Amniotic stem cell (primary cell): ENCODE results near the gene C20orf204.

Experiments
- DNase-seq: peaks from one replicate; lab custom pipeline; 2025; lab: John Stamatoyannopoulos, UW

The C20orf204 gene

DNA sequence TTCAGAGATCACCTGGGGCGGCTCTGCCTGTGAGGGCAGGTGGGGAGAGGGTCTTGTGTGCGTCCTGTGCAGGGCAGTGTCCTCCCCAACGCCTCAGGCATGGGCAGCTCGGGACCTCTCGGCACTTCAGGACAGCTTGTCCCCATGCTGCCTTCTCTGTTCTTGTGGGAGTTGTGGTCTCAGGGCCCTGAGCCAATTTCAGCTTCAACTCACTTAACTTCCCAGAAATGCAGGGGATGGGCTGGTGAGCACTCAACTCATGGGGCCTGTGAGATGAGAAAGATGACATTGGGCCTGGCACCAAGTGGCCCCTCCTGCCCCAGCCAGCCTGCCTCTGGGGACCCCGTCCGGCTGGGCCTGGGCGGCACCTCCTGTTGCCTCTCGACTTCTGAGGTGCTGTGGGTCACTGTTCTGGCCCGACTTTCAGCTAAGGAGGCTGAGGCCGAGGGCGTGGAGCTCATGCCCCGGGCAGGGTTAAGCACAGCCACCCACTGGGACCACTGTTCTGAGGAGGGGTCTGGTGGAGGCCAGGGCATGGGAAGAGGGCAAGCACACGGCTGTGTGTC, 36.6 kb downstream of the C20orf204 start:
- no peak for DNase-seq

DNA sequence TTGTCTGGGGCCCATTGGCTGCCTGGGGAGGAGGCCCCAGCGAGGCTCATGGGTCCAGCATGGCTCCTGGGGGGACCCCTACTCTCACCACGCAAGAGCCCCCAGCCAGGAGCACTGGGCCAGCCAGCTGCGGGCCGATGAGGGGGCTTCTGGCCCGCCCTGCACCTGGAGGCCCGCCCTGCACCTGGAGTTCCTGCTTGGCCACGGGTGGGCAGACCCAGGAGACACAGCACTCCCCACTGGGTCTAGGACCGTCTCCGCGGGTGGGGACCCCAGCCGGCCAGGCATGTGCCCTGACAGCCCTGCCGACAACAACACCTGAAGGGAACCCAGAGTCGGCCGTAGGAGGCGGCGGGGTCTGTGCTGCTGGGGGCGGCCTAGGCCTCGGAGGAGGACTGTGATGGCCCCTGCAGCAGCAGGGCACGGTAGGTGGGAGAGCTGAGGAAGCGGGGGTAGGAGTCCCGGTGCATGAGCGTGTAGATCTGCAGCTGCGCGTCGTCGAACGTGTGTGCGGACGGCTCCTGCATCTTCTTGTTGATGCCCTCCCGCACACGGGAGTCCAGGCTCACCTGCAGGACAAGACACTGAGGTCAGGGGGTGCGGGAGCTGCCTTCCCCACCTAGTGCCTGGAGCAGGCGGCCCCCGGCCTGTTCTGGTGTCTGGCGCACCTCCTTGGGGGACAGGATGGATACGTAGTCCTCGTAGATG, 37.6 kb downstream of the C20orf204 start:
- DNase-seq: no peak

DNA sequence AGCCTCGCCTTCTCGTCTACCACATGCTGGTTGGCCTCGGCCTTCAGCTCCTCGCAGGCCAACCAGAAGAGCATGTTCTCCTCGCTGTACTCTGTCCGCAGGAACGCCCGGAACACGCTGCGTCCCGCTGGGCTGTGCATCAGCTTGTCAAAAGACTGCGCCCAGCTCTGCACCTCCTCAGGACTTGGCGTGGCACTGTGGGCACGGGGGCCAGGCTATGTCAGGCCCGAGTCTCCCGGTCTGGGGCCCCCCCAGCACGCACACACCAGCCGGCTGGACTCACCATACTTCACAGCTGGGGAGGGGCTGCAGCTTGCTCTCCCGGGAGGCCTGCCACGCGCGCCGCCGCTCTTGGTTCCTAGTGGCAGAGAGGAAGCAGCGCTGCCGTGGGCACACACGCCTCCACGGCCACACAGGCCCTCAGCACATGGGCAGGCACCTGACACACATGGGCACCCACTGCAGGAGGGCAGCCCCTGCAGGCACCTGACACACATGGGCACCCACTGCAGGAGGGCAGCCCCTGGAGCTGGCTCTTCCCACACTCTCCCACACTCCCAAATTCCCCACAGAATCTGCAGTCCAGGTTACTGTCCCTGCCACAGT, 38.3 kb downstream of the C20orf204 start:
- DNase-seq: no peak

DNA sequence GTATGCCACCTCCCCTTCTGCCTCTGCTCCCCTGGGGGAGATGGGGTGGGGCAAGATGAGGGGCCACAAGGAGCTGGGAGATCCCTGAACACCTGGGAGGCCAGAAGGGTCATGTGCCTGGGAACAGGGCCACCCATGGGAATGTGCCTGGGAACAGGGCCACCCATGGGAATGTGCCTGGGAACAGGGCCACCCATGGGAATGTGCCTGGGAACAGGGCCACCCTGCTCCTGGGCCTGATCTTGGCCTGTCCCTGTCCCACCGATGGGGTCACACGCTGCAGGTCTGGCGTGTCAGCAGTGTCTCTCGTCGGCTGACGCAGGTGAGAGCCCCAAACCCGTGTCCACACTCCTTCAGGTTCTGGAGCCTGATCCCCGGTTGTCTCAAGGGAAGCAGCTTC, 39.0 kb downstream of the C20orf204 start:
- DNase-seq: no peak

DNA sequence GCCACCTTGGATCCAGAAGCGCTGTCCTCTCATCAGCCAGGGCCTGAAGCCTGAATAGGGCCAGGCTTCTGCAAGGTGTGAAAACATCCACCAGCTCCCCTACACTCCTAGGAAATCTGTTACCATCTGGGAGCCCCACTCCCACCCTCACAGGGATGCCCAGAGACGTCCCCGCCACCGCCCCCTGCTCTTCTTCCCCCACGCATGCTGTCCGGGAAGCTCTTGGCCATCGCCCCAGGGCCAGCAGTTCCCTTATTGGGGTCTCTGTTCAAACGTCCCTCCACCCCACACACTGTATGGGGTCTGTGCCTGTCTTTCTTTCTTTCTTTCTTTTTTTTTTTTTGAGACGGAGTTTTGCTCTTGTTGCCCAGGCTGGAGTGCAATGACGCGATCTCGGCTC, 39.6 kb downstream of the C20orf204 start:
- DNase-seq: no peak

DNA sequence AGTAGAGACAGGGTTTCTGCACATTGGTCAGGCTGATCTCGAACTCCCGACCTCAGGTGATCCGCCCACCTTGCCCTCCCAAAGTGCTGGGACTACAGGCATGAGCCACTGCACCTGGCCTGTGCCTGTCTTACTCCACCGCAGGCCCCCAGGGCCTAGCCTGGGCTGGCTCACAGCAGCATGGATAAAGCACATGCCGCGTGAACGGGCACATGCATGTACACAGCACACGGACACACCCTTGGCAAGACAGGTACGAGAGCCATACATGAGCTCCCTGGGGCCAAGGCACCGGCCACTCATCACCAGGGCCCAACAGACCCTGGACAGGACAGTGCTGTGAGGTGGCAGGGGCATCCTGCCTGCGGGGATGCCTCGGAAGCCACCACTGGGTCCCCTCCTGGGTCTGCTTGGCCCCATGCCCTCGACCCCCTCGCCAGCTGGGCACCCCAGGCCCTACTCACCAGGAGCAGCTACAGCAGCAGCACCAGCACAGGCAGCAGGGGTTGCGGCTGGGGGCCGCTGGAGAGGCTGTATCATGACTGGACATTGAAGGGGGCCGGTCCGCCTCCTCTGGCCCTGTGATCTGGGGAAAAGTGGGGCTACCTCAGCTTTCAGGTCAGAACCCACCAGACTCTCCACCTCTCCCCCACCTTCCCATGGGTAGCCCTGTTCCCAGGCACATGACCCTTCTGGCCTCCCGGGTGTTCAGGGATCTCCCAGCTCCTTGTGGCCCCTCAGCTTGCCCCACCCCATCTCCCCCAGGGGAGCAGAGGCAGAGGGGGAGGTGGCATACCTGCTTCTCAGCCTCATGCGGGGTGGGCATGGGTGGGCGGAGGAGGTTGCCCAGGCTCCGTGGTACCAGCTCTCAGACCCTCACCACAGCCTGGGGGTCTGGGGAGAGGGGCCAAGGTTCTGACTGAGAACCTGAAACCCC, 40.3 kb downstream of the C20orf204 start:
- no peak for DNase-seq

GRCh38 chr20:64077094-64077493, 41.1 kb downstream of the C20orf204 start:
- DNase-seq: no peak

DNA sequence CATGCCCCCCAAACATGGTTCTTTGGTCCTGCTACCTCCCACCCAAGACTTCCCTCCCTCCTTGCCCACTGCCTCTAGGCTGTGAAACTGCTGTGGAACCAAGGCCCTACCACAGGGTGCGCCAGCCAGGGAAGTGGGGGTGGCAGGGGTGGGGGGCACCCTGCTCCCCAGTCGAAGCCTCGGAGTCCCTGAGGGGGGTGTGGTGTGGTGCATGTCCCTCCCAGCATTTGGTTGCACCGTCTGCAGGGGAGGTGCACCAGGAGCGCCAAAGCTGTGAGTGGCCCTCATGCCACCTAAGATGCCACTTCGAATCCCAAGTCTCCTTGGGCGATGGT, 41.5 kb downstream of the C20orf204 start:
- no peak for DNase-seq

GRCh38 chr20:64077876-64078551, 42.0 kb downstream of the C20orf204 start:
- DNase-seq: no peak

DNA sequence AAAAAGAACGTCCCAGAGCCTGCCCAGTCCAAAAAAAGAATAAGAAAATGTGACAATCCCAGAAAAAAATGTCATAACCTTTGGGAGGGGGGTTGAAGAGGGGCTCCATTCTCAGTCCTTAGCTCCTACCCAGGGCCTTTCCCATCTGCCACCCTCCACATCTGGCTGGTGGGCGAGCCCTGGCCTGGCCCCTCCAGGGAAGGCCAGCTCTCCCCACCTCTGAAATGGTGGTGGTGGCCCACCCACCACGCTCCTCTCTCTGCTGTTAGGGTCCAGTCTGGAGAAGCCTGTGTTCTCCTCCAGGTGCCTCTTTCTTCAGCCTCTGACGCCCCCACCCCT, 42.9 kb downstream of the C20orf204 start:
- no peak for DNase-seq

DNA sequence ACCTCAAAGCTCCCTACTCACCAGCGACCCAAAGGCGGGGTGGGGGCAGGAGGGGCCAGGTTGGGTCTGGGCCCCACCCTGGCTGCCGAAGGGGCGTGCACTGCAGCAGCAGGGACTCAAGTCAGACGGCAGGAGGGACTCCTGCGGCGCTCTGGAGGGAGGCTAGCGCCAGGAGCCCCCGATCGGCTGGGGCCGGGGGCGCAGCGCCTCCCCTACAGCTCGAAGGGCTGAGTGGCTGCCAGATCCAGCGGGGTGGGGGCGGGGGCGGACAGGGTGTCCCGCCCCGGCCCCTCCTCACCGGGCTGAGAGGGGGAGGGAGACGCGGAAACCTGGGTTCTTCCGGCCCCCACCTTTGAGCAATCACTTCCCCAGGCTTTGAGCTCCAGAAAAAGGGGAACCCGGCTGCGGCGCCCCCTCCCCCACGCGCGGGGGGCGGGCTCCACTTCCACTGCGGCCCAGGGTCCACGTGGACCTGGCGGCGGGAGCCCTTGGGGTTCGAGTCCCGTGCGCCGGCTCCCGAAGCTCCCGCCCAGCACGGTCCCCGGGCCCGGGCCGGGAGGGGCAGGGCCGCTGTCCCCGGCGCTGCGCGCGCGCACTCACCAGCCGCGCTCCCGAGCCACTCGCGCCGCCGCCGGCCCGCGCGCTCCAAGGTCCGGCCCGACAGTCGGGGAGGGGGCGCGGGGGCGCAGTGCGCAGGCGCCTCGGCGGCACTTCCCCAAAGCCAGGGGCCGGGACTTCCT, 43.5 kb downstream of the C20orf204 start, which contains the start of gene RGS19:
TSS of gene RGS19 (minus strand) at position 246 of the 740 bp plus-strand sequence. CDS start 2,632 bp downstream, outside the sequence.
- no peak for DNase-seq

- DNase-seq: no peak
Observed at GRCh38 chr20:64080013-64080812, 44.2 kb downstream of the C20orf204 start, which contains the start of gene OPRL1. Gene OPRL1 (plus strand): TSS chr20:64080082. CDS start chr20:64092721, 12,639 bp downstream.

- DNase-seq: no peak
Observed at GRCh38 chr20:64080813-64081623, 45.0 kb downstream of the C20orf204 start.

DNA sequence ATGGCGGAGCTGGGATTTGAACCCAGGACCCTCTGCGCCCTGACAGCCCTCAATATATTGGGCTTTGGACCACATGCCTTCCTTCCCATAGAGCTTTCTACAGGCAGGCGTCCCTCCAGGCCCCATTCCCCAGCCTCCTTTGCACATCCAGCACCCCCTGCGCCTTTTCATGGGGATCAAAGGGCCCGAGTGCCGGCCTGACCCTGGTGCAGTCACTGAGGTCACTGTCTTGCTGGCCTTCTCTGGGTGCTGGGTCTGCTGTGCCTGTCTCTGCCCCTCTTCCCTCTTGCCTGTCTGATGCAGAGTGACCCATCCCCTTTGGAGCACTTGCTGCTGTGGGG, 45.6 kb downstream of the C20orf204 start:
- no peak for DNase-seq

GRCh38 chr20:64082126-64082731, 46.2 kb downstream of the C20orf204 start:
- no peak for DNase-seq

DNA sequence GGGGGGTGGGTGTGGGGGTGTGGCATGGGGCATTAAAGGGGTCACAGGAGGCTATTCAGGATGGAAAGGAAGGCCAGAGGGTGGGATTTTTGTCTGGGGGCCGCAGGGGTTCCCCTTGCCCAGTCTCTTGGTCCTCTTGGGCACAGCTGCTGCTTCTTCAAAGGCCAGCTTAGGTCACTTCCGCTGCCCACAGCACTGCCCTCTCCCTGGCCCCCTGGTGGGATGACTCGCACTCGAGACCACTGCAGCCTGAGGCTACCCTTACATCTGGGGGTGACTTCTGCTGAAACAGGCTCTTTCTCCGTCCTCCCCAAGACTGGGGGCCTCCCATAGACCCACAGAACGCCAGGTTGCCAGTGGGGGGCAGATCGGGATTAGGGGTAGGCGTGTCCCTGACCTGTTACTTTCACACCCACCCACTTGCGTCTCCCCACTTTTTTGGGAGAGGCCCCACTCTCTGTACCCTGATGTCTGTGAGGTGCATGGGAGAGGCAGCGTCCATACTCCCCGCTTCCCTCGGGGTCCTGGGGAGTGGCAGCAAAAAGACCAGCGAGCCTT, 46.9 kb downstream of the C20orf204 start:
- no peak for DNase-seq

DNA sequence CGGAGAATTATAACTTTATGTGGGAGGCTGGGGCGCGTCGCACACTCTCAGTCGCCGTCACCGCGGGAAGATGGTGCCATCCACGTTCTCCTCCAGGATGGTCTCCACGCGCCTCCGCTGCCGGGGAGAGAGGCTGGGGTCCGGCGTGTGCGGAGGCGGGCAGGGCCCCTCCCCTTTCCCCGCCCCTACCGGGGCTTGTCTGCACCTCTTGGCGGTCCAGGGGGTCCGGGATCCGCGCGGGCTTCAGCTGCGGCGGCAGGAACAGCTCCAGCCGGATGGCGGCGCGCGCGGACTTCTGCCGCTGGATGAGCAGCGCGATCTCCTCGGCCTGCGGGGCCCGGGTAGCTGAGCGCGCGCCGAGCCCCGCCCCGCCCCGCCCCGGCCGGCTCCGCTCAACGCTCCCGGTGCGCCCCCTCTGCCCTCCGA, 47.4 kb downstream of the C20orf204 start:
- DNase-seq: peak; percentile 38

DNA sequence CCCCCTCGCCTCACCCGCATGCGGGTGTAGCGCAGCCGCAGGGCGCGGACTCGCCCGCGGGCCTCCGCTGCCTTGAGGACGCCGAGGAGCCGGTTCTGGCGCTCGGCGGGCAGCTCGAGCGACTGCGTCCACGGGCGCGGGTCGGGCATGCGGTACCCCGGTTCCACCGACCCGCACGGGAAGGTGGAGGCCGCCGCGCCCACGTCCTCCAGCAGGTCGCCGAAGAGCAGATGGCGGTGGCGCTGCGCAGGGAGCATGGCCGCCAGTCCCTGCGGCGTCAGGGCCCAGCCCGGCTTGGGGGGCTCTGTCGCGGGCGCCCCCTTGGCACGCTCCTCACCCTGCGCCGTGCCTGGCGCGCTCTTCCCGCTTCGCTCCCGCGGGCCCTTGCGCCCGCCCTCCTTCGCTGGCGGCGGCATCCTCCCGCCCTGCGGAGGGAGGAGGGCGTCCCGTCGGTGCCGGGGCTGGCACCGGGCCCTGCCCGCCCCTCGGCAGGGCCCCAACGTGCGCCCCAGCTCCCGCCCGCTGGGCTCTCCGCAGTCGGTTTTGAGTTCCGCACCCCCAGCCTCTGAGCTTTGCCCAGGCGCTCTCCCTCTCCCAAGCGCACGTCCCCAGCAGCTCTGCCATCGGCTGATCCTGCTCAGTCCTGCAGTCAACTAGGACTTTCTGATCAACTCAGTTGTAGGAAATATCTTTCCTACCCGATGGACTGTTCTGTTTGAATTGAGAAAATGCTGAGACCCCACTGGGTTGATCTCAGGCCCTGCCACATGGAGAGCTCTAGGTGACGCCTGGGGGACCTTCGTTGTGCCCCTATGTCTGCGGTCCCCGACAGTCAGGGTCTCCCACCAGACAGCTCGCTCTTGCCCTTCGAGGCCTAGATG, 48.1 kb downstream of the C20orf204 start, which contains the start of gene LKAAEAR1:
TSS of gene LKAAEAR1 (minus strand) at position 595 of the 881 bp plus-strand sequence. CDS start at position 416, 179 bp downstream.
- no peak for DNase-seq
